ENCODE results near the gene PCGF3.
"Not testable (repeated sequence)": the region's sequence is repeated elsewhere in the genome, so short reads cannot be mapped to it uniquely, and the experiment has no call there.

The PCGF3 gene

GRCh38 chr4:705278-706082, at the start of gene PCGF3:
Gene PCGF3 (plus strand): TSS chr4:705832. CDS start chr4:733681, 27,849 bp downstream.
- peak; percentile 95 to 97 for DNase-seq

- no peak for DNase-seq
These were observed 48.9 kb upstream of the PCGF3 start for GRCh38 chr4:656436-657337.

- no peak for DNase-seq
These were observed 48.2 kb upstream of the PCGF3 start for GRCh38 chr4:657338-657833.

GRCh38 chr4:657834-658667, 47.6 kb upstream of the PCGF3 start:
- DNase-seq, result no peak

- no peak for DNase-seq
These were observed 46.7 kb upstream of the PCGF3 start for GRCh38 chr4:658681-659667.

GRCh38 chr4:659851-660250, 45.8 kb upstream of the PCGF3 start:
- DNase-seq, result no peak

- DNase-seq, result no peak
These were observed 45.2 kb upstream of the PCGF3 start for GRCh38 chr4:660401-660800.

GRCh38 chr4:661231-661630, 44.4 kb upstream of the PCGF3 start:
- no peak for DNase-seq

- DNase-seq, result no peak
These were observed 43.5 kb upstream of the PCGF3 start for GRCh38 chr4:661881-662761.

GRCh38 chr4:663046-663437, 42.6 kb upstream of the PCGF3 start:
- DNase-seq, result no peak

GRCh38 chr4:663438-664428, 41.9 kb upstream of the PCGF3 start:
- peak; percentile 74 to 80 for DNase-seq

GRCh38 chr4:664713-665231, 40.9 kb upstream of the PCGF3 start:
- DNase-seq, result no peak

GRCh38 chr4:665381-665750, 40.3 kb upstream of the PCGF3 start:
- no peak for DNase-seq

GRCh38 chr4:665751-666435, 39.7 kb upstream of the PCGF3 start:
- DNase-seq, result no peak

GRCh38 chr4:666436-666810, 39.2 kb upstream of the PCGF3 start:
- DNase-seq, result no peak

- DNase-seq, result no peak
These were observed 38.6 kb upstream of the PCGF3 start for GRCh38 chr4:666822-667544.

- DNase-seq, result no peak
These were observed 38.1 kb upstream of the PCGF3 start for GRCh38 chr4:667545-667925.

GRCh38 chr4:668219-668618, 37.4 kb upstream of the PCGF3 start:
- not testable (repeated sequence) for DNase-seq
